ENCODE measurements around the gene SPATC1L.

GRCh38 chr21:46152927-46153246, 31.4 kb downstream of the SPATC1L start:
- no peak for TF ChIP-seq CTCF (IDR thresholded peaks at IDR 0.05; ENCODE audit: low read depth, low read length)
- no peak for TF ChIP-seq POLR2A (IDR thresholded peaks at IDR 0.05; ENCODE audit: extremely low read depth, insufficient read length)

All from NB4 (cell line).